HepG2 (cell line): ENCODE results near the gene FOXD2. TPM values are rescaled to one million over a fixed set of nuclear protein-coding genes. Genes with fewer than 3 reads are reported as not detected.
A peak's percentile ranks its signal among the peaks of the same experiment; 100 is the strongest.

Source experiments
- CBX5 ChIP-seq: sonication (generic); formaldehyde crosslinking; IDR thresholded peaks from 2 replicates; pipeline ENCODE4 v1.4.0; 2020; ENCODE audit warnings: missing genetic modification reagents, borderline replicate concordance
- CENPBD1 ChIP-seq: sonication (generic); formaldehyde crosslinking; IDR thresholded peaks from 2 replicates; pipeline ENCODE4 v1.8.0; 2022; ENCODE audit warnings: missing genetic modification reagents, low read depth, mild to moderate bottlenecking, borderline replicate concordance
- DNMT3B ChIP-seq: conservative IDR thresholded peaks from 2 replicates; pipeline ENCODE4 v1.6.1; 2016; ENCODE audit warnings: missing biosample characterization, control low read depth
- FOXA3 ChIP-seq: IDR thresholded peaks from 2 replicates; pipeline ENCODE4 v1.6.1; 2016; ENCODE audit warnings: missing genetic modification reagents, missing compliant biosample characterization
- HDAC2 ChIP-seq: sonication (generic); formaldehyde crosslinking; IDR thresholded peaks from 2 replicates; pipeline ENCODE4 v1.4.0; 2020; ENCODE audit warnings: missing genetic modification reagents
- HNRNPLL ChIP-seq: fragments of 200-400 bp; formaldehyde crosslinking; IDR thresholded peaks from 2 replicates; pipeline ENCODE4 v1.6.1; 2017; ENCODE audit warnings: mild to moderate bottlenecking, low read depth, low read length; ENCODE audit not compliant: poor library complexity, severe bottlenecking
- KDM6A ChIP-seq: IDR thresholded peaks from 2 replicates; pipeline ENCODE4 v1.6.1; 2016; ENCODE audit warnings: low read depth
- KLF15 ChIP-seq: sonication (generic); formaldehyde crosslinking; IDR thresholded peaks from 2 replicates; pipeline ENCODE4 v1.8.1; 2023; ENCODE audit warnings: borderline replicate concordance, mild to moderate bottlenecking, inconsistent platforms, missing genetic modification reagents, mixed read lengths
- RBFOX2 ChIP-seq: fragments of 200-400 bp; formaldehyde crosslinking; IDR thresholded peaks from 2 replicates; pipeline ENCODE4 v1.6.1; 2017; ENCODE audit warnings: low read depth, mild to moderate bottlenecking, low read length
- SRY ChIP-seq: sonication (generic); formaldehyde crosslinking; IDR thresholded peaks from 2 replicates; pipeline ENCODE4 v1.8.0; 2022; ENCODE audit warnings: mild to moderate bottlenecking, missing genetic modification reagents
- TCF7 ChIP-seq: sonication (generic); IDR thresholded peaks from 2 replicates; pipeline ENCODE4 v1.6.1; 2016; ENCODE audit warnings: antibody characterized with exemption, low read depth
- TOPORS ChIP-seq: sonication (generic); formaldehyde crosslinking; IDR thresholded peaks from 2 replicates; pipeline ENCODE4 v1.8.0; 2023; ENCODE audit warnings: mild to moderate bottlenecking, missing genetic modification reagents
- ZNF275 ChIP-seq: sonication (generic); formaldehyde crosslinking; IDR thresholded peaks from 2 replicates; pipeline ENCODE4 v1.8.0; 2022; ENCODE audit warnings: missing genetic modification reagents, mild to moderate bottlenecking, inconsistent platforms, borderline replicate concordance
- ZNF431 ChIP-seq: sonication (generic); formaldehyde crosslinking; IDR thresholded peaks from 2 replicates; pipeline ENCODE4 v1.9.0; 2022; ENCODE audit warnings: missing genetic modification reagents, low read depth, mild to moderate bottlenecking, borderline replicate concordance
- ZNF670 ChIP-seq: sonication (generic); formaldehyde crosslinking; IDR thresholded peaks from 2 replicates; pipeline ENCODE4 v1.8.0; 2022; ENCODE audit warnings: mild to moderate bottlenecking, missing genetic modification reagents, borderline replicate concordance
- ZNF724P ChIP-seq: sonication (generic); formaldehyde crosslinking; IDR thresholded peaks from 2 replicates; pipeline ENCODE4 v1.8.0; 2022; ENCODE audit warnings: missing genetic modification reagents, borderline replicate concordance
- ZNF775 ChIP-seq: sonication (generic); formaldehyde crosslinking; IDR thresholded peaks from 2 replicates; pipeline ENCODE4 v1.4.0; 2020; ENCODE audit warnings: missing genetic modification reagents, mild to moderate bottlenecking, moderate library complexity, borderline replicate concordance
- ZNF776 ChIP-seq: sonication (generic); formaldehyde crosslinking; IDR thresholded peaks from 2 replicates; pipeline ENCODE4 v1.4.0; 2020; ENCODE audit warnings: mild to moderate bottlenecking, missing genetic modification reagents
- ZNF891 ChIP-seq: sonication (generic); formaldehyde crosslinking; IDR thresholded peaks from 2 replicates; pipeline ENCODE4 v1.5.0; 2020; ENCODE audit warnings: mild to moderate bottlenecking, missing genetic modification reagents
- polyA plus RNA-seq, 8 experiments: library from polyadenylated mRNA; depleted of rRNA in 3 of 8; stranded (reverse) in 7 of 8; unstranded in 1 of 8; fragments of >200 nt; fragmentation: Illumina TruSeq in 4 of 8; extraction: Trizol in 4 of 8; gene quantifications; 2 replicates each; pipeline versions ENCODE4 v1.2.1 to v1.2.3, GENCODE V29; 2011 to 2016; ENCODE audit warnings: low read depth in 4 of 8, missing spikeins in 1 of 8, mixed read lengths in 1 of 8; ENCODE audit not compliant: insufficient read depth in 1 of 8
- total RNA-seq, 5 experiments: library from RNA; depleted of rRNA; stranded (reverse); fragments of >200 nt; fragmentation: Illumina TruSeq; extraction: Trizol; gene quantifications; 2 replicates each; pipeline ENCODE4 v1.2.3, GENCODE V29; 2016; ENCODE audit warnings: low read depth in 1 of 5
- TF ChIP-seq, protein P1 (sequence below): sonication (generic); formaldehyde crosslinking; IDR thresholded peaks from 2 replicates; pipeline ENCODE4 v1.4.0; 2020; ENCODE audit warnings: missing genetic modification reagents, borderline replicate concordance
- TF ChIP-seq, protein P2 (sequence below): sonication (generic); formaldehyde crosslinking; IDR thresholded peaks from 2 replicates; pipeline ENCODE4 v1.4.0; 2020; ENCODE audit warnings: missing genetic modification reagents

Gene FOXD2
- total and polyA plus RNA-seq, 2 of the 13 experiments (the other 11 are each of a cell fraction or from before 2014, with no cell fraction given), result 0.01 to 0.09 TPM

DNA sequence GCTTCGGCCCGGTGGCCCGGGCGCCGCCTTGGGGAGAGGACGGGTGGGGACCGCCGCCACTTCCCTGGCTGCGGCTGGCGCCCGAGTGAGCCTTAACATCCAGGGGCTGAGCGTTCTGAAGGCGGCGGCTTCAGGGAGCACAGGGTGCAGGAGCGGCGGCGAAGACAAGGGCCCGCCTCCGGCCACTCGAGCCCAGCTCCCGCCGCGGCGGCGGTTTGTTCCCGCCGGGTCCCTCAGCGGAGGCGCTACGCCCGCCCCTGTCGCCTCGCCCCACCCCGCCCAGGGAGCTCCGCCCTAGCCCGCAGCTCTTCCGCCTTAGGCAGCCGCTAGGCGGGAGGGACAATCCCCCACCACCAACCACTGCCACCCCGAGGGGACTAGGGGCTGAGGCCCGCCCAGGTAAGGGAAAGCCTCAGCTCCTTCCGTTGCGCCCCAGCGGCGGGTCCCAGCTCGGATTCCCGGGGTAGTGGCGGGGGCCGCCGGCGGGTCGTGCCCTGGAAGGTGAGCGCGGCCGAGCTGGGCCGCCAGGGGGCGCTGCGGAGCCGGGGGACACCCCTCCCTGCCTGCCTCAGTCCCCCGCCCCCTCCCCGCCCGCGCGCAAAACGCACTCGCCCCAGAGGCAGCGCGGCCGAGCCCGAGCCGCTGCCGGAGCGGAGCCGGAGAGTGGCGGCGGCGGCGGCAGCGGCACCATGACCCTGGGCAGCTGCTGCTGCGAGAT is at the start of gene FOXD2 (continued):
- TF ChIP-seq FOXA3 (CRISPR knock-in tag) (0 out of 2 replicates have a peak, but pooled peaks have one; percentile 13), ZNF775 (CRISPR knock-in tag) (no peak), TOPORS (CRISPR knock-in tag) (peak; percentile 60; the same call in 1 of the 2 replicates), CBX5 (CRISPR knock-in tag) (no peak; the same call in 1 of the 2 replicates), ZNF670 (CRISPR knock-in tag) (peak; percentile 47; the same call in 1 of the 2 replicates), HDAC2 (peak; percentile 44; the same call in 1 of the 2 replicates), ZNF776 (CRISPR knock-in tag) (peak; percentile 32; the same call in 1 of the 2 replicates), ZNF431 (CRISPR knock-in tag) (no peak), ZNF275 (peak; percentile 59; the same call in 1 of the 2 replicates), RBFOX2 (peak; percentile 39; the same call in 1 of the 2 replicates), KDM6A (CRISPR knock-in tag) (no peak), KLF15 (CRISPR knock-in tag) (no peak), DNMT3B (CRISPR knock-in tag) (no peak), ZNF724P (0 out of 2 replicates have a peak, but pooled peaks have one; percentile 52), SRY (CRISPR knock-in tag) (0 out of 2 replicates have a peak, but pooled peaks have one; percentile 44), TCF7 (no peak), HNRNPLL (peak; percentile 66), ZNF891 (CRISPR knock-in tag) (peak; percentile 29; the same call in 1 of the 2 replicates), CENPBD1 (CRISPR knock-in tag) (no peak)
- TF ChIP-seq, protein P1, sequence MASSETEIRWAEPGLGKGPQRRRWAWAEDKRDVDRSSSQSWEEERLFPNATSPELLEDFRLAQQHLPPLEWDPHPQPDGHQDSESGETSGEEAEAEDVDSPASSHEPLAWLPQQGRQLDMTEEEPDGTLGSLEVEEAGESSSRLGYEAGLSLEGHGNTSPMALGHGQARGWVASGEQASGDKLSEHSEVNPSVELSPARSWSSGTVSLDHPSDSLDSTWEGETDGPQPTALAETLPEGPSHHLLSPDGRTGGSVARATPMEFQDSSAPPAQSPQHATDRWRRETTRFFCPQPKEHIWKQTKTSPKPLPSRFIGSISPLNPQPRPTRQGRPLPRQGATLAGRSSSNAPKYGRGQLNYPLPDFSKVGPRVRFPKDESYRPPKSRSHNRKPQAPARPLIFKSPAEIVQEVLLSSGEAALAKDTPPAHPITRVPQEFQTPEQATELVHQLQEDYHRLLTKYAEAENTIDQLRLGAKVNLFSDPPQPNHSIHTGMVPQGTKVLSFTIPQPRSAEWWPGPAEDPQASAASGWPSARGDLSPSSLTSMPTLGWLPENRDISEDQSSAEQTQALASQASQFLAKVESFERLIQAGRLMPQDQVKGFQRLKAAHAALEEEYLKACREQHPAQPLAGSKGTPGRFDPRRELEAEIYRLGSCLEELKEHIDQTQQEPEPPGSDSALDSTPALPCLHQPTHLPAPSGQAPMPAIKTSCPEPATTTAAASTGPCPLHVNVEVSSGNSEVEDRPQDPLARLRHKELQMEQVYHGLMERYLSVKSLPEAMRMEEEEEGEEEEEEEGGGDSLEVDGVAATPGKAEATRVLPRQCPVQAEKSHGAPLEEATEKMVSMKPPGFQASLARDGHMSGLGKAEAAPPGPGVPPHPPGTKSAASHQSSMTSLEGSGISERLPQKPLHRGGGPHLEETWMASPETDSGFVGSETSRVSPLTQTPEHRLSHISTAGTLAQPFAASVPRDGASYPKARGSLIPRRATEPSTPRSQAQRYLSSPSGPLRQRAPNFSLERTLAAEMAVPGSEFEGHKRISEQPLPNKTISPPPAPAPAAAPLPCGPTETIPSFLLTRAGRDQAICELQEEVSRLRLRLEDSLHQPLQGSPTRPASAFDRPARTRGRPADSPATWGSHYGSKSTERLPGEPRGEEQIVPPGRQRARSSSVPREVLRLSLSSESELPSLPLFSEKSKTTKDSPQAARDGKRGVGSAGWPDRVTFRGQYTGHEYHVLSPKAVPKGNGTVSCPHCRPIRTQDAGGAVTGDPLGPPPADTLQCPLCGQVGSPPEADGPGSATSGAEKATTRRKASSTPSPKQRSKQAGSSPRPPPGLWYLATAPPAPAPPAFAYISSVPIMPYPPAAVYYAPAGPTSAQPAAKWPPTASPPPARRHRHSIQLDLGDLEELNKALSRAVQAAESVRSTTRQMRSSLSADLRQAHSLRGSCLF (CRISPR knock-in tag), result no peak
- TF ChIP-seq, protein P2, sequence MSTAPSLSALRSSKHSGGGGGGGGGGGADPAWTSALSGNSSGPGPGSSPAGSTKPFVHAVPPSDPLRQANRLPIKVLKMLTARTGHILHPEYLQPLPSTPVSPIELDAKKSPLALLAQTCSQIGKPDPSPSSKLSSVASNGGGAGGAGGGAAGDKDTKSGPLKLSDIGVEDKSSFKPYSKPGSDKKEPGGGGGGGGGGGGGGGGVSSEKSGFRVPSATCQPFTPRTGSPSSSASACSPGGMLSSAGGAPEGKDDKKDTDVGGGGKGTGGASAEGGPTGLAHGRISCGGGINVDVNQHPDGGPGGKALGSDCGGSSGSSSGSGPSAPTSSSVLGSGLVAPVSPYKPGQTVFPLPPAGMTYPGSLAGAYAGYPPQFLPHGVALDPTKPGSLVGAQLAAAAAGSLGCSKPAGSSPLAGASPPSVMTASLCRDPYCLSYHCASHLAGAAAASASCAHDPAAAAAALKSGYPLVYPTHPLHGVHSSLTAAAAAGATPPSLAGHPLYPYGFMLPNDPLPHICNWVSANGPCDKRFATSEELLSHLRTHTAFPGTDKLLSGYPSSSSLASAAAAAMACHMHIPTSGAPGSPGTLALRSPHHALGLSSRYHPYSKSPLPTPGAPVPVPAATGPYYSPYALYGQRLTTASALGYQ (CRISPR knock-in tag), result peak; percentile 34; the same call in 1 of the 2 replicates
